22Rv1 (cell line): Measurements from ENCODE around the gene PNPLA7.
"Not testable (repeated sequence)": the region's sequence is repeated elsewhere in the genome, so short reads cannot be mapped to it uniquely, and the experiment has no call there.

ENCODE experiments used
- H3K27ac ChIP-seq: fragments of 450-650 bp; 2 replicates; pipeline ENCODE4 v1.5.1; 2017
- CTCF ChIP-seq: fragments of 450-650 bp; IDR thresholded peaks from 2 replicates; pipeline ENCODE4 v1.5.1; 2017; ENCODE audit warnings: mild to moderate bottlenecking
- ZFX ChIP-seq: fragments of 450-650 bp; IDR thresholded peaks from 2 replicates; pipeline ENCODE4 v1.6.1; 2017; ENCODE audit warnings: antibody characterized with exemption, borderline replicate concordance

Gene PNPLA7

GRCh38 chr9:137415451-137415850 is 134.8 kb downstream of the PNPLA7 start:
- no peak overlapping the region for H3K27ac ChIP-seq
- no peak for TF ChIP-seq ZFX

GRCh38 chr9:137412431-137412830 is 137.8 kb downstream of the PNPLA7 start:
- TF ChIP-seq ZFX (no peak), CTCF (no peak)
- H3K27ac ChIP-seq = no peak overlapping the region

- TF ChIP-seq ZFX (no peak), CTCF (no peak)
- no peak overlapping the region for H3K27ac ChIP-seq
Measured at GRCh38 chr9:137411645-137412380, 138.4 kb downstream of the PNPLA7 start.

- no peak overlapping the region for H3K27ac ChIP-seq
Measured at GRCh38 chr9:137411260-137411644, 138.9 kb downstream of the PNPLA7 start.

GRCh38 chr9:137410891-137411249 is 139.3 kb downstream of the PNPLA7 start:
- TF ChIP-seq ZFX (no peak), CTCF (no peak)
- no peak overlapping the region for H3K27ac ChIP-seq

More at GRCh38 chr9:137411260-137411644, 138.9 kb downstream of the PNPLA7 start:
- TF ChIP-seq CTCF (no peak), ZFX (no peak)

- not testable (repeated sequence) for H3K27ac ChIP-seq
Measured at GRCh38 chr9:137410236-137410890, 139.8 kb downstream of the PNPLA7 start.
